ENCODE measurements around the gene CD24. TPM values are rescaled to one million over a fixed set of nuclear protein-coding genes. Genes with fewer than 3 reads are reported as not detected.

Gene CD24
- 1,439 and 1,607 TPM in 2 replicates for total RNA-seq

GRCh38 chr6:106974336-106974998 lies at the start of gene CD24:
Gene CD24, minus strand, starts transcription at chr6:106974729. Its CDS starts 83 bp downstream, at chr6:106974646.

Other genes starting within 250 kb of the CD24 start
- gene MTRES1, start 53.5 kb upstream of the CD24 start, total RNA-seq, result 7.0 and 12.1 TPM in 2 replicates
- gene BEND3, start 140.8 kb upstream of the CD24 start, total RNA-seq, result 5.5 and 6.0 TPM in 2 replicates

All from tracheal epithelial cell (primary cell).